ENCODE measurements around the gene WWC1.
"Not testable (repeated sequence)": the region's sequence is repeated elsewhere in the genome, so short reads cannot be mapped to it uniquely, and the experiment has no call there.

WWC1 gene

GRCh38 chr5:168415971-168416370 lies 124.5 kb downstream of the WWC1 start:
- DNase-seq = no peak

GRCh38 chr5:168417731-168418429 lies 126.4 kb downstream of the WWC1 start:
- no peak for DNase-seq

GRCh38 chr5:168420461-168420860 lies 129.0 kb downstream of the WWC1 start:
- DNase-seq = no peak

GRCh38 chr5:168422431-168422830 lies 131.0 kb downstream of the WWC1 start:
- no peak for DNase-seq

- no peak for DNase-seq
Observed at GRCh38 chr5:168423478-168423877, 132.0 kb downstream of the WWC1 start.

- no peak for DNase-seq
Observed at GRCh38 chr5:168423971-168424370, 132.5 kb downstream of the WWC1 start.

- DNase-seq = no peak
Observed at GRCh38 chr5:168424594-168425323, 133.3 kb downstream of the WWC1 start.

GRCh38 chr5:168426007-168426863 lies 134.8 kb downstream of the WWC1 start:
- DNase-seq = no peak

- no peak for DNase-seq
Observed at GRCh38 chr5:168426864-168427172, 135.4 kb downstream of the WWC1 start.

- no peak for DNase-seq
Observed at GRCh38 chr5:168427224-168427623, 135.8 kb downstream of the WWC1 start.

GRCh38 chr5:168428552-168428951 lies 137.1 kb downstream of the WWC1 start:
- DNase-seq = no peak

GRCh38 chr5:168430296-168430695 lies 138.9 kb downstream of the WWC1 start:
- no peak for DNase-seq

GRCh38 chr5:168432903-168433302 lies 141.5 kb downstream of the WWC1 start:
- DNase-seq = peak; percentile 35

GRCh38 chr5:168434001-168434400 lies 142.6 kb downstream of the WWC1 start:
- DNase-seq = no peak

GRCh38 chr5:168434746-168435321 lies 143.4 kb downstream of the WWC1 start:
- no peak for DNase-seq

GRCh38 chr5:168435340-168435739 lies 143.9 kb downstream of the WWC1 start:
- not testable (repeated sequence) for DNase-seq

- DNase-seq = peak; percentile 18
Observed at GRCh38 chr5:168438349-168438748, 146.9 kb downstream of the WWC1 start.

GRCh38 chr5:168443533-168443932 lies 152.1 kb downstream of the WWC1 start:
- DNase-seq = no peak

GRCh38 chr5:168443950-168444700 lies 152.7 kb downstream of the WWC1 start:
- DNase-seq = no peak

- no peak for DNase-seq
Observed at GRCh38 chr5:168446983-168447619, 155.7 kb downstream of the WWC1 start.

GRCh38 chr5:168447808-168448207 lies 156.4 kb downstream of the WWC1 start:
- no peak for DNase-seq

- DNase-seq = no peak
Observed at GRCh38 chr5:168449166-168449565, 157.7 kb downstream of the WWC1 start.

Measured in MV-4-11 (cell line).